ENCODE data around the gene KCNS3.

KCNS3 gene

GRCh38 chr2:17879137-17879912, 858 bp downstream of the KCNS3 start:
- no peak for DNase-seq

GRCh38 chr2:17879913-17880274, 1.4 kb downstream of the KCNS3 start:
- DNase-seq = no peak

- no peak for DNase-seq
Observed at GRCh38 chr2:17892770-17893534, 14.5 kb downstream of the KCNS3 start.

- DNase-seq = no peak
Observed at GRCh38 chr2:17894005-17894404, 15.5 kb downstream of the KCNS3 start.

GRCh38 chr2:17894556-17894955, 16.1 kb downstream of the KCNS3 start:
- DNase-seq = no peak

- DNase-seq = no peak
Observed at GRCh38 chr2:17899871-17900270, 21.4 kb downstream of the KCNS3 start.

GRCh38 chr2:17901246-17901645, 22.8 kb downstream of the KCNS3 start:
- no peak for DNase-seq

GRCh38 chr2:17910980-17911379, 32.5 kb downstream of the KCNS3 start:
- no peak for DNase-seq

- DNase-seq = no peak
Observed at GRCh38 chr2:17911491-17912260, 33.2 kb downstream of the KCNS3 start.

GRCh38 chr2:17912266-17912691, 33.8 kb downstream of the KCNS3 start:
- no peak for DNase-seq

- DNase-seq = no peak
Observed at GRCh38 chr2:17915099-17915498, 36.6 kb downstream of the KCNS3 start.

- no peak for DNase-seq
Observed at GRCh38 chr2:17915811-17916518, 37.5 kb downstream of the KCNS3 start.

- DNase-seq = no peak
Observed at GRCh38 chr2:17916584-17916983, 38.1 kb downstream of the KCNS3 start.

- no peak for DNase-seq
Observed at GRCh38 chr2:17918789-17919188, 40.3 kb downstream of the KCNS3 start.

GRCh38 chr2:17930773-17931172, 52.3 kb downstream of the KCNS3 start:
- no peak for DNase-seq

GRCh38 chr2:17933256-17933655, 54.8 kb downstream of the KCNS3 start:
- no peak for DNase-seq

GRCh38 chr2:17934721-17935120, 56.3 kb downstream of the KCNS3 start:
- DNase-seq = no peak

GRCh38 chr2:17935242-17935885, 56.9 kb downstream of the KCNS3 start:
- DNase-seq = no peak

- no peak for DNase-seq
Observed at GRCh38 chr2:17936599-17936998, 58.1 kb downstream of the KCNS3 start.

- no peak for DNase-seq
Observed at GRCh38 chr2:17940091-17940630, 61.7 kb downstream of the KCNS3 start.

GRCh38 chr2:17943444-17943843, 65.0 kb downstream of the KCNS3 start:
- DNase-seq = no peak

- DNase-seq = no peak
Observed at GRCh38 chr2:17947113-17947512, 68.6 kb downstream of the KCNS3 start.

Measured in cortex of kidney (tissue), 1 donor.